Fibroblast of upper back skin (primary cell): ENCODE measurements around the gene BIVM.

ENCODE experiments used
- DNase-seq: peaks from one replicate; pipeline ENCODE4 v3.0.0-alpha.2; 2013

BIVM gene

DNA sequence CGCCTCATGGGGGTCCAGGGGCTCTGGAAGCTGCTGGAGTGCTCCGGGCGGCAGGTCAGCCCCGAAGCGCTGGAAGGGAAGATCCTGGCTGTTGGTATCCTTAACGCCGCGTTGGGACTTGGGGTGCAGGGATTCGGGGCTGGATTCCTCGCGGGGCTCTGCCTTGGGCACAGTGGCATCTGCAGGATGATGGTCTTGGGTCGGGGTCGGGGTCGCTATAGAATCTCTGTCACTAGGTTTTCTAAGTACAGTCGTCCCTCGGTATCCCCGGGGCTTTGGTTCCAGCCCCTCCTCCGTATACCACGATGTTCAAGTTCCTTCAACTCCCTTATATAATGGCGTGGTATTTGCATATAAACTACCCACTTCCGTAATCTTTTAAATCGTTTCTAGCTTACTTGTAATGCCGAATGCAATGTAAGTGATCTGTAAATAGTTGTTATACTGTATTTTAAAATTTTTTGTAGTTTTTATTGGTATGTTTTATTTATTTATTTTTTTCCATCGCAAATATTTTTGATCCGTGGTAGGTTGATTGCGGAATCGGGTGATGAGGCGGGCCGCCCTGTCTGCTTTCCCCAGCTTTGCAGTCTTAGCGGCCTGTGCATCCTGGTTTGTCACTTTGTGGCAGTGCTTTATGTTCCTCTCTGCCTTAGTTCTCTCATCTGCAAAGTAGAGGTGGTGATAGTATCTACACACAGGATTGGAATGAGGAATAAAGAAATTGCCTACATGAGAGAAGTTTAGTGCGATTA is 47.5 kb downstream of the BIVM start:
- no peak for DNase-seq

DNA sequence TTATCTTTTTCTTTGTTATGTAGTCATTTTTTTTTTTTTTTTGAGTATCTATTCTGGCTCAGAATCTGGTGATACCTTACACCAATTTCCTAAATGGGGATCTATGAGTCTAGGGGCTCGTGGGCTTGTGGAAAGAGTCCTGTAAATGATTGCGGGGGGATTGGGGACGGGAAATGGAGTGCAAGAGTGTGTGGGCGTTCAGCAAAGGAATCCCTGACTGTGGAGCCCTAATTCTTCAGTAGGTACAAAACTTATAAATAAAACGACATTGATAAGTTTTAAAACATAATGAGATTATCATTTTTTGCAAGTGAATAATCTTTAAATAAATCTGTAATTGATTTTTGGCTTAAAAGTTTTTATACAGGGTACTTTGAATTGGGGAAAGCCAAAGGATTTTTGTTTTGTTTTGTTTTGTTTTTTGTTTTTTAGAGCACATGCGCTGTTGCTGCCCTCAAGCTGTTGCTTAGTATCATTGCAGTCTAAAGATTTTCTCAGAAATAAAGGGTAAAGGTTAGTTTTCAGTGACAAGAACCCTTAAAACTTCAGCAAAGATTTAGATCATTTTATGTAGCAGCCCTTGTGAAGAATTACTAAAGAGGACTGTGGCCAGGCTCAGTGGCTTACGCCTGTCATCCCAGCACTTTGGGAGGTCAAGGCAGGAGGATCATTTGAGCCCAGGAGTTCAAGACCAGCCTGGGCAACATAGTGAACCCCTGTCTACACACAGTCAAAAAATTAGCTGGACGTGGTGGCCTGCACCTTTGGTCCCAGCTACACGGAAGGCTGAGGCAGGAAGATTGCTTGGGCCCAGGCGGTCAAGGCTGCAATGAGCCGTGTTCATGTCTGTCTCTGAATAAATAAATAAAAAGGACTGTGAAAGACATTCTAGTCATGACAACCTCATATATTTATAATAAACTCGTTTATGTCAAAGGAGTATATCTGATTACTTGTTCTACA is 48.6 kb downstream of the BIVM start:
- DNase-seq = peak; percentile 27

DNA sequence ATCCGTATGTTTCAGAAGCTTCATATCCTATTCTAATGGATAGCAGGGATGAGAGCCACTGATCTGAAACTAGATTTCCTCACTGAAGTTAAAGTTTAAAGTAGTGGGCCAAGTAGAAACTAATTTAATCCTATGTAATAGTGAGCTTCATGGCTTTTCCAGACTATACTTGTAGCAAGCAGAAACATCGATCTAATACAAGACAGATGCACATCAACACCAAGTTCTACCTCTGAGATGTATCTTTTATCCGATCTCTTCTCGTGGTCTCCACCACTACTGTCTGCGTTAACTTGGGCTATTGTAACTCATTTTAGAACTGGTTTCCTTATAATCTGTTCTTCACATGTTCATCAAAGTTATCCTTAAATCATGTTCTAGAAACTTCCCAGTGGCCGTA is 50.0 kb downstream of the BIVM start:
- DNase-seq = no peak

DNA sequence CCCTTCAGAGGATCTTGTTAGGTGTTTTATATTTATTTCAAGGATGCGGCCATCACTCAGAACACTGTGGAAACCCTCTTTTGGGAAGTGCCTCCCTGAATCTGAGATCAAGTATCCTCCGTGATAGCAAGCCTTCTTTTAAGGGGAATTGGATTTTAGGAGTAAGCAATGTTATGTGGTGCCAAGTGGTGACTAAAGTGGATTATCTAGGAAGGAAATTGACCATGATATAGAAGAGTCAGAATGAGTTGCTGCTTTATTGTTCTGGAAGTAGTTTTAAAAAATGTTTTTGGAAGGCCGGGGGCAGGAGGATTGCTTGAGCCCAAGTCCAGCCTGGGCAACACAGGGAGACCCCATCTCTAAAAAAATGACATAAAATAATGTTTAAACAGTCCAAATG is 53.6 kb downstream of the BIVM start:
- no peak for DNase-seq

DNA sequence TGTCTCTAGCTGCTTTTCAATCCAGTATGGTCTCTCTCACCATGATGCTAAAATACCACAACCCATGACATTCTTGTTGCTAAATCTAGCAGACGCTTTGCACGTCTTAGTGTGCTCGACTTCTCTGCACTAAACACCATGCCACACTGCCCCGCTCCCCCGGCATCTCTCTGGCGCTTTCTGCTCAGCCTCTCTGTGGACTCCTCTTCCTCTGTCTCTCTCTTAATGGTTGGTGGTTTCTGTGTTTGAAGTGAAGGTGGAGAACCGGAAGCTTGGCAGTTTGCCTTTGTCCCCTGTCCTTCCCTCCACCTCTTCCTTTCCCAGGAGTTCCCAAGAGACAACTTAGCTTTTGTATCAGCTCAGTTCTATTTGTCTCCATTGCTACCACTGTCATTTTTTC is 55.8 kb downstream of the BIVM start:
- DNase-seq = no peak

DNA sequence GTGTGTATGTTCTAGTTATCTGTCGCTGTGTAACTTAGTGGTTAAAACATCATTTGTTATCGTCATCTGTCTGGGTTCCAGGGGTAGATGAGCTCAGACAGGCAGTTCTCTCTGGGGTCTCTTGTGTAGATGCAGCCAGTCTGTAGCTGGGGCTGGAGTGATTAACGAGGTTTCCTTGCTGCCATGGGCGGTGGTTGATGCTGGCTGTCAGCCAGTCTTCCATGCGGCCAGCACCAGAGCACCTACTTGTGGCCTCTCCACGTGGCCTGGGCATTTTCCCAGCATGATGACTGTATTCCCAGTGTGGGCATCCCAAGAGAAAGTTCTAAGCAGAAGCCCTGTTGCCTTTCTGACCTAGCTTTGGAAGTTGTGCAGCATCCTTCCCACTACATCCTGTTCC is 57.6 kb downstream of the BIVM start:
- DNase-seq = no peak

DNA sequence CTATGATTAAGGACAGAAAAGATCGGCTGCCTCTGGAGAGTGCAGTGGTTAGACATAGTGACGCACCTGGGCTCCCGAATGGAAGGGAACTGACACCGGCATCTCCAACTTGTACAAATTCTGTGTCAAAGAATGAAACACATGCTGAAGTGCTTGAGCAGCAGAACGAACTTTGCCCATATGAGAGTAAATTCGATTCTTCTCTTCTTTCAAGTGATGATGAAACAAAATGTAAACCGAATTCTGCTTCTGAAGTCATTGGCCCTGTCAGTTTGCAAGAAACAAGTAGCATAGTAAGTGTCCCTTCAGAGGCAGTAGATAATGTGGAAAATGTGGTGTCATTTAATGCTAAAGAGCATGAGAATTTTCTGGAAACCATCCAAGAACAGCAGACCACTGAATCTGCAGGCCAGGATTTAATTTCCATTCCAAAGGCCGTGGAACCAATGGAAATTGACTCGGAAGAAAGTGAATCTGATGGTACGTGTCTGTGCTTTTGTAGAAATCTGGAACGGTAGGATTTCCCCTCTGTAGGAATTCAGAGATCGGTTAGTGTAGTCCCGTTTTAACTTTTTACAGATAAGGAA is 63.8 kb downstream of the BIVM start:
- peak; percentile 29 for DNase-seq

DNA sequence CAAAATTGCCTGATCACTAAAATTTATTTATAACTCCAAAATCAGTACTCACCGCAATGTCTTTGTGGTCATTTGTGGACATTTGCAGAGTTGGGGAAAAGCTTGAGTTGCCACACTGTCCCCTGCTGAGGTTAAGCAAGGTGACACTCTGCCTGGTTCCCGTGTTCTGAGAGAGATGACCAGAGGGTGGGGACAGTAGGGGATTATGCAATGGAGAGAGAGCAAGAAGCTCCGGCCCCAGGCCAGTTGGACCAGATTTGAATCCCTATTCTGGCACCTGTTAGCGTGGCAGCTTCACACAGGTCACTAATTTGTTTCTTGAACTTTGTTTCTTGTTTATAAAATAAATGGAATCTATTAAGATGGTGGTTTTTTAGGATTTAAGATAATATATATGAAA is 64.7 kb downstream of the BIVM start:
- DNase-seq = no peak

DNA sequence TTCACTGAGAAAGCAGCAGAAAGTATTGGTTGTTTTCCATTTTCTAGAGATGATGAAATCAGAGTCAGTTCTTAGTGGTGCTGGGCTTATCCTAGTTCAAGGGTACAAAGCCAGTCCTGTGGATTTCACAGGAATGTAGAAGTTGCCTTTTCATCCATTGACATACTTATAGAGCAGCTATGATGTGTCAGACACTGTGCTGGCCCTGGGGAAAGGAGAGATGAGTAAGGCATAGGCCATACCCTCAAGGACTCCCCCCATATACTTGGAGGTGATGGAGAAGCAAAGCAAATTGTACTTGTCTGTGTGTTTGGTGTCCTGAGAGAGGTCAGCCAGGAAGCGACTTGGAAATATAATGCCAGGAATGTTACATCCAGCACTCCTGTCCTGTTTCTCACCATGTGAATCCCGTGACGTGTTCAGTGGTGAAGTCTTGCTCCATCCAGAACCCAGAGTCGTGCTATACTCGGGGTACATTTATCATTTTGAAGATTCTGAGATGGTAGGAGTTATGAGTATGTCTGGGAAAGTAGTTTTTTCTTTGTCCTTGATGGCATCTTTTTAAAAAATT is 69.5 kb downstream of the BIVM start:
- DNase-seq = peak; percentile 32

DNA sequence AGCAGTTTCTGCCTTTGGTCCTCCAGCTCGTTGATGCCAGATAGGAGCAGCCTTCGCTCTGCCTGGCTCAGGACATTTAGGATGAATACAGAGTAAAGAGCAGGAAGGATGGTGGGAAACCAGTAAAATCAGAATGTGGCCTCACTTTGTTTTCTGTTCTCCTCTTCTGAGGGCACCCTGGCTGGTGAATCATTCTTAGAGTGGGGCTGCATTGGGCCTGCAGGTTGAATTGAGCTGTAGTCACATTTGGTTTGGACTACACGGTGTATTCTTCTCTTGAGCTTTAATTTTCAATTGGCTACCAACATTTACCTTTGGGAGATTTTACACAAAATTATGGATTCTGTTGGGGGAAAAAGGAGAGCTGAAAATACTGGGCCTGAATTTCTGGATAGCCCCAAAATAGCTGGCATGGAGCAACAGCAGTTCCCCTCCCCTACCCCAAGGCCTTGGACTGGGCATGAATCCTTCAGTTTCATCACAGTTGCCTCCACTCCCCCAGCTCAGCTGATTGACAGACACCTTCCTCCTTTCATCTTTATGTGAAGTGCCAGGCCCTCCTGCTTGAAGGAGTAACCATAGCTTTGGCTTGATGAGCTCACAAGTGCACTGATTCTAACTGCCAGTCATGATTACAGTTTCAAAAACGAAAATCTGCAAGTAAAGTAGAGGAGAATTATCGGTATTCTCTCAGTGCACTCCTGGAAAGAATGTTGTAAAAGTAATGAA is 71.2 kb downstream of the BIVM start:
- DNase-seq = no peak

DNA sequence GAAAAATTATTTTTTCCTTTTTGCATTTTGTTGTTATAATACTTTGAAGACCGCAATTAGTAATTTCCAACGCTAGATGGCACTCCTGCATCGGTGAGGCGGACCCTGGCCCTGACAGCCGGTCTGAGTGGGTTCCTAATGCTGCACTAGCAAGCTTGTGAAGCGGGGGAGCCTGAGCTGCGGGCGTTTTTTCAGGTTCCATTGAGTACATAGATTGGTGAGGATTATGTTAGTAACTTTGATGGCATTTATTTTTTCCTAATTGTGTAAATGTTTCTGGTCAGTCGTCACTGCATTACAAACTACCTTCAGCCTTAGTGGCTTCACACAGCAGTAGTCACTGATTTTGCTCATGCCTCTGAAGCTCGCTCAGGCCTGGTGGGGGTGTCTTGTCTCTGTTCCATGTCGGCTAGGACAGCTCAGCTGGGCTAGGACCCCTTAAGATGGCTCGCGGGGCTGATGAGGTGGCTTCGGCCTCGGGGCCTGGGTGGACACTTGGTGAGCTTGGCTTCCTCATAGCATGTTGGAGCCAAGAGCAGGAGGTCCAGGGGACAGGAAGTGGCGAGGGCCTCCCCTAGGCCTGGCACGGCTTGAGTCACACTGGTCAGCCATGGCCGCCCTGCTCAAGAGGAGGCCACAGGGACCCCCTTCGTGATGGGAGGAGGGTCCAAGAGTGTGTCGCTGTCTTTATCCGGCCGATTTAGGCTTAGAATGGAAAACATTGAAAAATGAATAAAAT is 71.9 kb downstream of the BIVM start:
- DNase-seq = peak; percentile 64

DNA sequence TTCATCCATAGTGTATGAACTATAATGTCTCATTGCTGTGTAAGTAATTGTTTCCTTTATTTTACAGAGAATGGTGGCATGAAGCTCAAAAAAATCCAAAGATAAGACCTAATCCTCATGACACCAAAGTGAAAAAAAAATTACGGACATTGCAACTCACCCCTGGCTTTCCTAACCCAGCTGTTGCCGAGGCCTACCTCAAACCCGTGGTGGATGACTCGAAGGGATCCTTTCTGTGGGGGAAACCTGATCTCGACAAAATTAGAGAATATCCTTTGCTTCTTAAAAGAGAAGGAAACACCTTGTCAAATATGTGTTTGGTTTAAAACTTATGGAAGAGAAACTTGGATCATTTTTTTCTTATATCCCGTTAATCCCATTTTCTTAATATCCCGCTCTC is 73.2 kb downstream of the BIVM start:
- DNase-seq = no peak

DNA sequence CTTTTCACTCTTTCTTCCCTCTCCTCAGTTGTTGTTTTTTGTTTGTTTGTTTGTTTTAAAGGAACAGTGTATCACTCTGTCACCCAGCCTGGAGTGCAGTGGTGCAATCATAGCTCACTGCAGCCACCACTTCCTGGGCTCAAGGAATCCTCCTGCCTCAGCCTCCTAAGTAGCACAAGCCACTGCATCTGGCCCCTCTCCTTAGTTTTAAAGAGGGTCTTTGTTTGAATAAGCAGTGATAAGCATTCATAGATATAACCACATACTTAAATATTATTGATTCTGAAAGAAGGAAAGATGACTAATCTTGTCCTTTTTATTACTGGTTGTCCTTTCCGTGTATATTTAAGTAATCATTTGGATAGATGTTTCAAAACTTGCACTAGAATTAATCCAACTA is 73.6 kb downstream of the BIVM start:
- no peak for DNase-seq

DNA sequence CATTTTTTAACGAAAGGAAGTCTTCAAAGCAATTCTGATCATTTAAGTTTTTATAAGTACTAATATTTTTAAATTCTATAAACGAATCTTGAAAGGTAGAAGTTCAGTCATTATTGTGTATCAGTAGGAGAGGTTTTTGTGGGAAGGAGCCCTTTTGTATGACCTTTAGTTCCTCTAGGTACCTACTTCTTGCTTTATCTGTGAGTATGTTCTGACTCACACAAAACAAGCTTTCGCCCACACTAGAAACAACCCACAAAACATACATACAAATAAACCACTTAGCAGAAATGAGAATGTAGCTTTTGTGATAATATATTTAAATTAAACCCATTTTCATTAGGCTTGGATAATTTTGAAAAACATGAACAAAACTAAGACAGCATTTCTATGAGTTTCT is 74.7 kb downstream of the BIVM start:
- no peak for DNase-seq

DNA sequence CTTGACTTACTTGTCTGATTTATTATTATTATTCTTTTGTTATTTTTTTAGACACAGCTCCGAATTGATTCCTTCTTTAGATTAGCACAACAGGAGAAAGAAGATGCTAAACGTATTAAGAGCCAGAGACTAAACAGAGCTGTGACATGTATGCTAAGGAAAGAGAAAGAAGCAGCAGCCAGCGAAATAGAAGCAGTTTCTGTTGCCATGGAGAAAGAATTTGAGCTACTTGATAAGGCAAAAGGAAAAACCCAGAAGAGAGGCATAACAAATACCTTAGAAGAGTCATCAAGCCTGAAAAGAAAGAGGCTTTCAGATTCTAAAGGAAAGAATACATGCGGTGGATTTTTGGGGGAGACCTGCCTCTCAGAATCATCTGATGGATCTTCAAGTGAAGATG is 76.3 kb downstream of the BIVM start:
- no peak for DNase-seq

DNA sequence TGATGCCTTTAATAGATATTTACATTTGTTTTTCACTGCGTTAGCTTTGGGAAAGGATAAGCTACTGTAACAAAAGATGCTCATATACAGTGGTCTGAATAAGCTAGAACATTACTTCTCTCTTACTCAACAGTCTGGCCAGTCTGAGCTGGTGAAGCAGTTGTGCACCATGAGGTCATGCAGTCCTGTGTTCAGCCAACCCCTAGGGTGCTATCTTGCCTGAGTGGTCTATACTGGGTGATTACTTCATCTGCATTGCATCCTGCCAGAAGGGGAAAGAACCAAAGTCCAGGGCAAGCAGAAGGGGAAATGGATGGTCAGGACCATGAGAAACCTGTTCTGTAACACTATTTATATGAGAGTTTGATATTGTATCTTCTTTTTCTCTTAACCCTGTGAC is 78.4 kb downstream of the BIVM start:
- peak; percentile 51 for DNase-seq

DNA sequence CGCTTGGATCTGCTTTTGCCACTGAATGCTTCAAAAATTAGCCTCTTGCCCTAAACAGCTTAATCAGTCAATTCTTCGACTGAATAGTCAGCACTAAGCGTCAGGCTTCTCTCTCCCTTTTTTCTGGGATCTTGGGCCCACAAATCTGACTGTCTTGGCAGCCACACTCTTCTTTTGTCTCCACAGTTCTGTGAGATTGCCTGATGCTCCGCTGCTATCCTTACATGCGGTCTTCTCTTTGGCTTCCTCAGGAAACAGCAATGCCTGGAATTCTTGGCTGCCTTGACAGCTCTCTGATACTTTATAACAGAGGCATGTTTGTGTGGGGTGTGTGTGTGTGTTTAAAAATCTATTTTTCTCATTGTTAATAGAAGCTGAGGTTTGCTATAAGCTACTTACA is 79.6 kb downstream of the BIVM start:
- peak; percentile 88 for DNase-seq

DNA sequence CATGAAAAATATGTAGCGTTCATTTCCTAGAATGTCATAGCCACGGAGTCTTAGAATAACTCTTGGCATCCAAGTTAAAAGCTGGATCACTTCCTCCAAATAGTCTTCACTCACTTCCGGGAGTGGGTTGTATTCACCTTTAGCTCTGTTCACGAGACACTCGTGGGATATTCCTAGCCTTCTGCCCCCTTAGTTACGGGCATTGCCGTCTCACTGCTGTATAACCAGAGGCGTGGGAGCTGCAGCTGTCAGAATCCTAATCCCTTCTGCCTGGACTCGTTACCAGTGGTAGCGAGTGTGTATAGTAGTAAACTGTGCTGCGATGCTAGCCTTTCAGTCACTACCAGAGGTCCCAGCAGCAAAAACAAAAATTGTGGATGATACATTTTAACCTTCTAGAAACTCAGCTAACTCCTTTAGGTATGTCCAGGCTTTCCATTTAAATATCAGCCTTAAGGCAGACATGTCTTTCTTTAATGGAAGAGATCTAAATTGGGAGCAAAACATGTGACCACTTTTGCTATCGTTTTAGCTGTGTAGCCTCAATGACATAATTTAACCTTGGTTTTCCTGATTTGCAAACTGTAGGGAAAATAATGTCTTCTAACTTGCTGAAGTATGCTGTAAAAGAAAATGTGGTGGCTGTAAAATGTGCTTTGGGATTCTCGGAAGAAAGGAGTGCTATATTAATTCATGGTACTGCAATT is 81.0 kb downstream of the BIVM start:
- no peak for DNase-seq

DNA sequence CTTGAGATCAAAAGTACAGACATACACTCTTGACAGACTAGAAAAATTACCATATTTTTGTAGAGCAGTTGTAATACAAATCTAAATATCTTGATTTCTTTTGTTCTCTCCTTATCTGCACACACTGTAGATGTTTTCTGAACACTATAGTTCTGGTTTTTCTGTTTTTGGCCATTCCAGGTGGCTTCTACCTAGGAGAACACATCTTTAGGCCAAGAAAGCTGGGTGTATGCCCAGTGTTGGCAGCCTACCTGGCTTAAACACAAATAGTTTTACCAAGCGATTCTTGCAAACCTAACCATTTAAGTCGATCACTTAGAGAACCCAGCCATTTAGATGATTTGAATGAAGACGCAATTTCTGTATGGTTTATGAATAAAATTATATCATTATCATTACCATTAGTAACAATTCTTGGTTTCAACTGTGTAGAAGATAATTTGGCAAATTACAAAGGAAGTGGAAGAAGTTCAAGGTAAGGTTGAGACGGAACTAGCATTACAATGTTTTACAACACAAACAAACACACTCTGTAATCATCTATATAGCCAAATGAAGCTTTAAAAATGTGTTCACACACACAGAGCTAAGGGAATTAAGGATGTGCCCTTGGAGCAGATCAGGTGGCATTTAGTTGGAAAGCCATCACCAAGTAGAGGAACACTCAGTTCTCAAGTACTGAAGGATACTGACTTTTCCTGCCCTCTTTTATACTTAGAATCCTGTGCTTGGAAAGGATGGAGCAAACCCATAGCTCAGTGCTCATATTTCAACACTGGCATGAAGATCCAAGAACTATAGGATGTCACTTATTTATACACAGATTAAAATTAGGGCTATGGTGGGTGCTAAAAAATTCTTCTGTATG is 83.1 kb downstream of the BIVM start:
- no peak for DNase-seq
